Suppressor macrophage treated with lipopolysaccharide for 1 hour (primary cell): ENCODE results near the gene LTA4H.

Source experiments
- DNase-seq, 3 donors: peaks; one replicate each; pipeline ENCODE4 v3.0.0-alpha.2; 2020 to 2022

Gene LTA4H

GRCh38 chr12:95953000-95953399, 82.4 kb downstream of the LTA4H start:
- DNase-seq: peak in 2 of 3 donors; percentile 8 to 20

GRCh38 chr12:95951515-95951914, 83.9 kb downstream of the LTA4H start:
- peak; percentile 15 to 59 (median 58) for DNase-seq
